GM12891 (cell line): Measurements from ENCODE around the gene RASSF9.

Experiments
- PAX5 ChIP-seq: IDR thresholded peaks from 2 replicates; pipeline ENCODE4 v1.6.1; 2011; ENCODE audit warnings: low read length, moderate library complexity, mild to moderate bottlenecking; ENCODE audit not compliant: insufficient read depth, severe bottlenecking
- POLR2A ChIP-seq: IDR thresholded peaks from 2 replicates; pipeline ENCODE4 v1.6.1; 2011; ENCODE audit warnings: low read depth, low read length, control low read depth
- POLR2AphosphoS5 ChIP-seq: IDR thresholded peaks from 2 replicates; pipeline ENCODE4 v1.6.1; 2011; ENCODE audit warnings: low read depth, low read length, control low read depth
- POU2F2 ChIP-seq: IDR thresholded peaks from 2 replicates; pipeline ENCODE4 v1.6.1; 2011; ENCODE audit warnings: low read depth, mild to moderate bottlenecking, control low read depth, low read length, moderate library complexity
- SPI1 ChIP-seq: IDR thresholded peaks from 2 replicates; pipeline ENCODE4 v1.6.1; 2011; ENCODE audit warnings: low read depth, low read length, control low read depth
- TAF1 ChIP-seq: IDR thresholded peaks from 2 replicates; pipeline ENCODE4 v1.6.1; 2011; ENCODE audit warnings: low read depth, low read length, control low read depth

GRCh38 chr12:85804663-85805062 is 31.5 kb downstream of the RASSF9 start:
- TF ChIP-seq POLR2AphosphoS5 (no peak), POLR2A (no peak), SPI1 (no peak), PAX5 (no peak), TAF1 (no peak), POU2F2 (no peak)
